Measurements from ENCODE around the gene ADAMTSL5.

DNA sequence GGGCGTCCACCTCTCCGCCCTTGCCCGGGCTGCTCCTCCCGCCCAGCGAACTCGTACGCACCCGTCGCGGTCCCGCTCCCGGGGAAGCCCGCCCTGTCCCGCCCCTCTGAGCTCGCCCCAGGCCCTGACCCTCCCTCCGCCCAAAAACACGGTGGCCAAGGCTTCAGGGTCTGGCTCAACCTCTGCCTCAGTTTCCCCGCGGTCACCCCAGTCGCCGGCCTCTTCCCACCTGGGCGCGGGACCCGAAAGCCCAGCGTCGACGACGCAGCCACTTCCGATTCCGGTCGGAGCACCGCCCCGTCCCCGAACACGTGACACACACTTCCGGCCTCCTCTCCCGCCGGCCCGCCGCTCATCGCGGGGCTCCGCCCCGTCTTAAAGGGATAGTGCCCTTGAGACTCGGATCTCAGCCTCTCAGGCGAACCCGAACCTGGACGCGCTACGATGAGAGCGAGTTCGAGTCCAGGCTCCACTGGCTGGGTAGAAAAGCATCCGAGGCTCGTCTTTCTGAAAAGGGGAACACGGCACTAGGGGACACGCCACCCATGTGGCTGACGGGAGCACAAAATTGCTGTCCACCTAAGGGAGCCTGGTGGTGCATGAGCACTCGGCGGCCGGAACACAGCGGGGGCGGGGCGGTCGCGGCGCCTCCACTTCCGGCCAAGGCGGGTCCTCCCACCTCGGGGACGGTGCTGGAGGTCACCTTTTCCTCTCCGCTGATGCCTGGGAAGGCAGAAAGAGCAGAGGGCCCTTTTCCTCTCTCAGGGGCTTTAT lies 33.7 kb downstream of the ADAMTSL5 start, which contains the start of gene C19orf25:
- TF ChIP-seq POLR2AphosphoS5 (IDR thresholded peaks at IDR 0.05; ENCODE audit: low read depth, low read length) (peak; percentile 68), SIN3A (IDR thresholded peaks at IDR 0.05; ENCODE audit: borderline replicate concordance, insufficient read depth, low read depth, low read length) (0 out of 2 replicates have a peak, but pooled peaks have one; percentile 26)
- TF ChIP-seq, protein P1, sequence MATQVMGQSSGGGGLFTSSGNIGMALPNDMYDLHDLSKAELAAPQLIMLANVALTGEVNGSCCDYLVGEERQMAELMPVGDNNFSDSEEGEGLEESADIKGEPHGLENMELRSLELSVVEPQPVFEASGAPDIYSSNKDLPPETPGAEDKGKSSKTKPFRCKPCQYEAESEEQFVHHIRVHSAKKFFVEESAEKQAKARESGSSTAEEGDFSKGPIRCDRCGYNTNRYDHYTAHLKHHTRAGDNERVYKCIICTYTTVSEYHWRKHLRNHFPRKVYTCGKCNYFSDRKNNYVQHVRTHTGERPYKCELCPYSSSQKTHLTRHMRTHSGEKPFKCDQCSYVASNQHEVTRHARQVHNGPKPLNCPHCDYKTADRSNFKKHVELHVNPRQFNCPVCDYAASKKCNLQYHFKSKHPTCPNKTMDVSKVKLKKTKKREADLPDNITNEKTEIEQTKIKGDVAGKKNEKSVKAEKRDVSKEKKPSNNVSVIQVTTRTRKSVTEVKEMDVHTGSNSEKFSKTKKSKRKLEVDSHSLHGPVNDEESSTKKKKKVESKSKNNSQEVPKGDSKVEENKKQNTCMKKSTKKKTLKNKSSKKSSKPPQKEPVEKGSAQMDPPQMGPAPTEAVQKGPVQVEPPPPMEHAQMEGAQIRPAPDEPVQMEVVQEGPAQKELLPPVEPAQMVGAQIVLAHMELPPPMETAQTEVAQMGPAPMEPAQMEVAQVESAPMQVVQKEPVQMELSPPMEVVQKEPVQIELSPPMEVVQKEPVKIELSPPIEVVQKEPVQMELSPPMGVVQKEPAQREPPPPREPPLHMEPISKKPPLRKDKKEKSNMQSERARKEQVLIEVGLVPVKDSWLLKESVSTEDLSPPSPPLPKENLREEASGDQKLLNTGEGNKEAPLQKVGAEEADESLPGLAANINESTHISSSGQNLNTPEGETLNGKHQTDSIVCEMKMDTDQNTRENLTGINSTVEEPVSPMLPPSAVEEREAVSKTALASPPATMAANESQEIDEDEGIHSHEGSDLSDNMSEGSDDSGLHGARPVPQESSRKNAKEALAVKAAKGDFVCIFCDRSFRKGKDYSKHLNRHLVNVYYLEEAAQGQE (IDR thresholded peaks at IDR 0.05; ENCODE audit: insufficient read depth in 1 of 2, low read depth in 2 of 2, low read length in 1 of 2) = peak in 1 of 2 experiments; percentile 7; a peak in 1 of 4 replicates
- TF ChIP-seq, protein P2, sequence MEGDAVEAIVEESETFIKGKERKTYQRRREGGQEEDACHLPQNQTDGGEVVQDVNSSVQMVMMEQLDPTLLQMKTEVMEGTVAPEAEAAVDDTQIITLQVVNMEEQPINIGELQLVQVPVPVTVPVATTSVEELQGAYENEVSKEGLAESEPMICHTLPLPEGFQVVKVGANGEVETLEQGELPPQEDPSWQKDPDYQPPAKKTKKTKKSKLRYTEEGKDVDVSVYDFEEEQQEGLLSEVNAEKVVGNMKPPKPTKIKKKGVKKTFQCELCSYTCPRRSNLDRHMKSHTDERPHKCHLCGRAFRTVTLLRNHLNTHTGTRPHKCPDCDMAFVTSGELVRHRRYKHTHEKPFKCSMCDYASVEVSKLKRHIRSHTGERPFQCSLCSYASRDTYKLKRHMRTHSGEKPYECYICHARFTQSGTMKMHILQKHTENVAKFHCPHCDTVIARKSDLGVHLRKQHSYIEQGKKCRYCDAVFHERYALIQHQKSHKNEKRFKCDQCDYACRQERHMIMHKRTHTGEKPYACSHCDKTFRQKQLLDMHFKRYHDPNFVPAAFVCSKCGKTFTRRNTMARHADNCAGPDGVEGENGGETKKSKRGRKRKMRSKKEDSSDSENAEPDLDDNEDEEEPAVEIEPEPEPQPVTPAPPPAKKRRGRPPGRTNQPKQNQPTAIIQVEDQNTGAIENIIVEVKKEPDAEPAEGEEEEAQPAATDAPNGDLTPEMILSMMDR (IDR thresholded peaks at IDR 0.05) = no peak

Data from Panc1 (cell line).